NB4 (cell line): Measurements from ENCODE around the gene SERPINB1.

Source experiments
- CTCF ChIP-seq: IDR thresholded peaks from one replicate; pipeline ENCODE4 v1.5.1; 2012; ENCODE audit warnings: low read depth, low read length
- MYC ChIP-seq: IDR thresholded peaks from 2 replicates; pipeline ENCODE4 v1.6.1; 2011; ENCODE audit warnings: low read depth, low read length

GRCh38 chr6:2804516-2804915, 37.1 kb downstream of the SERPINB1 start:
- TF ChIP-seq CTCF: no peak
- TF ChIP-seq MYC: no peak
